KMS-11 (cell line): Measurements from ENCODE around the gene MUC22.

Experiments
- H2AFZ ChIP-seq: fragments of 200-600 bp; sonication (generic); 2 replicates; pipeline ENCODE4 v1.6.1; 2016; ENCODE audit warnings: antibody characterized with exemption, mixed run types, low read depth
- H3K27ac ChIP-seq: fragments of 200-600 bp; sonication (generic); 2 replicates; pipeline ENCODE4 v1.6.1; 2016; ENCODE audit warnings: mild to moderate bottlenecking, mixed run types
- H3K27me3 ChIP-seq: fragments of 200-600 bp; sonication (generic); 2 replicates; pipeline ENCODE4 v1.6.1; 2017; ENCODE audit warnings: mild to moderate bottlenecking, low read depth, mixed run types, moderate library complexity; ENCODE audit not compliant: insufficient read depth
- H3K36me3 ChIP-seq: fragments of 200-600 bp; sonication (generic); 2 replicates; pipeline ENCODE4 v1.6.1; 2017; ENCODE audit warnings: mild to moderate bottlenecking, mixed run types; ENCODE audit not compliant: insufficient read depth
- H3K4me1 ChIP-seq: fragments of 200-600 bp; sonication (generic); 2 replicates; pipeline ENCODE4 v1.6.1; 2016; ENCODE audit warnings: mild to moderate bottlenecking, low read depth, mixed run types; ENCODE audit not compliant: poor library complexity, severe bottlenecking
- H3K4me2 ChIP-seq: fragments of 200-600 bp; sonication (generic); 2 replicates; pipeline ENCODE4 v1.7.0; 2016; ENCODE audit warnings: mild to moderate bottlenecking, mixed run types
- H3K4me3 ChIP-seq: fragments of 200-600 bp; sonication (generic); IDR thresholded peaks from 2 replicates; pipeline ENCODE4 v1.6.1; 2017; ENCODE audit warnings: low read depth, low read length, mixed read lengths; ENCODE audit not compliant: insufficient read depth
- H3K79me2 ChIP-seq: fragments of 200-600 bp; sonication (generic); 2 replicates; pipeline ENCODE4 v1.6.1; 2016; ENCODE audit warnings: low read depth, mixed run types; ENCODE audit not compliant: insufficient read depth
- H3K9ac ChIP-seq: fragments of 200-600 bp; sonication (generic); 2 replicates; pipeline ENCODE4 v1.6.1; 2016; ENCODE audit warnings: mild to moderate bottlenecking, mixed run types
- H4K20me1 ChIP-seq: fragments of 200-600 bp; sonication (generic); 2 replicates; pipeline ENCODE4 v1.6.1; 2016; ENCODE audit warnings: mild to moderate bottlenecking, mixed run types; ENCODE audit not compliant: insufficient read depth
- CTCF ChIP-seq: fragments of 200-600 bp; sonication (generic); conservative IDR thresholded peaks from 2 replicates; pipeline ENCODE4 v1.6.1; 2017; ENCODE audit warnings: low read depth, mild to moderate bottlenecking, antibody characterized with exemption, low read length, moderate library complexity, mixed read lengths

The MUC22 gene

DNA sequence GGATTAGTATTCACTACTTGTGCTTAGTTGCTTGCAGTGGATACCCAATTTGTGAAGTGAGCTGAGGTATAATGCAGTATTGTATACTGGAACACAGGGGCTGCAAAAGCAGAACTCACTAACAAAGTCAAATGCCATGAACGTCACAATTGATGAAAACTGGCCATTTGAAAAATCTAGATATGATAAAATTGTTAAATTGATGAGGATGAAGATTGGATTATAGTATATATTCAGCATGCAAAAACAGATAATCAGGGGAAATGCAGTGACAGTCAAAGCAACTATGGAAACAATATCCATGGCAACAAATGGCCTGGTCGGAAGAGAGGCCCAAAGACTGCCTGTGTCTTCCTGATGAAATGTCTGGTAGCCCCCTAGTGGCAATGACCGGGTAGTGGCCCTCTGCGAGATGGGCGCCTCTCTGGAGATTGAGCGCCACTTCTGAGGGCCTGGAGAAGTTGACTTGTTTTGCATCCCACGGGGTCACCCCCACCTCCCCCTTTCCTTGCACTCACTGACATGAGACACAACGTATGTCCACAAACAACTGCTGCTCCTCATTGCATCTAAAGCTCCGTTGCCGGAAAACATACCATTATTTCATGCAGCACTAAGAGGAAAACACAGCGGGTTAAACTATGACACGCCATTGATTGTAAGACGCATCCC, 58.5 kb downstream of the MUC22 start:
- Histone ChIP-seq H3K4me3 (no peak overlapping the region), H3K36me3 (no peaks in the 10 kb centered on the region), H3K4me2 (no peak overlapping the region), H2AFZ (no peak overlapping the region), H3K9ac (no peak overlapping the region), H3K79me2 (no peaks in the 10 kb centered on the region), H4K20me1 (no peaks in the 10 kb centered on the region), H3K4me1 (no peaks in the 10 kb centered on the region), H3K27ac (no peak overlapping the region), H3K27me3 (no peaks in the 10 kb centered on the region)
- TF ChIP-seq CTCF = peak; percentile 78

DNA sequence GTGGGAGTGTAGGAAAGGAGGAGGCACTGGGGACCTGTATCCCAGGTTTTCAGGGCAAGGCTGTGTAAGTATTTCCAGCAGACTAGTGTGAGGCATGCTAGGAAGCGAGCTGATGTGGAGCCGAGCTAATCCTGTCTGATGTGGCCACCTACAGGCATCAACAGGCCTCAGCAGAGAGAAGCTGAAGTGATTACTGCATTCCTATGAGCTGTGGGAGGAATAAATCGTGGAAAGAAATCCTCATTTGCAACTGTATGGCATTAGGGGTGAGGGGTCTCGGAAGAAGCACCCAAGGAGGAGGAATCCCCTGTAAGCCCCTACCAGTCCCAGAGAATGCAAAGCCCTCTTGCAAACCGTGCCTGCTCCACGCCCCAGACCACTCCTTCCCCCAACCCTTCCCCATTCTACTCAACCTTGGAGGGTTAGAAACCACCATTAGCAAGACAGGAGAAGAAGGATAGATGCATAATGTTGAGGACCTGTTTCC, 60.5 kb downstream of the MUC22 start:
- no peaks in the 10 kb centered on the region for H3K4me1 ChIP-seq
- TF ChIP-seq CTCF = peak; percentile 52; the same call in 1 of the 2 replicates
- H3K4me2 ChIP-seq = no peak overlapping the region
- no peaks in the 10 kb centered on the region for H3K27me3 ChIP-seq
- no peak overlapping the region; the same call in 1 of the 2 replicates for H2AFZ ChIP-seq
- no peak overlapping the region for H3K4me3 ChIP-seq
- H3K36me3 ChIP-seq = no peaks in the 10 kb centered on the region
- no peaks in the 10 kb centered on the region for H4K20me1 ChIP-seq
- no peak overlapping the region for H3K27ac ChIP-seq
- no peak overlapping the region for H3K9ac ChIP-seq
- no peaks in the 10 kb centered on the region for H3K79me2 ChIP-seq

- Histone ChIP-seq H3K36me3 (no peaks in the 10 kb centered on the region), H3K4me1 (no peaks in the 10 kb centered on the region), H4K20me1 (no peaks in the 10 kb centered on the region), H3K79me2 (no peaks in the 10 kb centered on the region), H2AFZ (no peak overlapping the region), H3K27ac (no peak overlapping the region), H3K4me3 (no peak overlapping the region), H3K4me2 (no peak overlapping the region), H3K9ac (no peak overlapping the region), H3K27me3 (no peaks in the 10 kb centered on the region)
- TF ChIP-seq CTCF = no peak
Measured at GRCh38 chr6:31074401-31074800, 64.1 kb downstream of the MUC22 start.

GRCh38 chr6:31075528-31075927, 65.3 kb downstream of the MUC22 start:
- no peak overlapping the region for H2AFZ ChIP-seq
- H3K27me3 ChIP-seq = no peaks in the 10 kb centered on the region
- no peak overlapping the region for H3K27ac ChIP-seq
- H3K4me2 ChIP-seq = no peak overlapping the region
- no peak overlapping the region for H3K9ac ChIP-seq
- no peaks in the 10 kb centered on the region for H3K79me2 ChIP-seq
- no peaks in the 10 kb centered on the region for H3K36me3 ChIP-seq
- no peak overlapping the region for H3K4me3 ChIP-seq
- TF ChIP-seq CTCF = no peak
- no peaks in the 10 kb centered on the region for H4K20me1 ChIP-seq
- H3K4me1 ChIP-seq = no peaks in the 10 kb centered on the region
